Neural cell (in vitro differentiated cells): ENCODE data around the gene WDR83.

ENCODE experiments used
- CTCF ChIP-seq: fragments of 450-650 bp; IDR thresholded peaks from 2 replicates; pipeline ENCODE4 v1.5.1; 2014; ENCODE audit warnings: antibody characterized with exemption, mild to moderate bottlenecking, moderate library complexity; ENCODE audit not compliant: poor library complexity, severe bottlenecking
- EP300 ChIP-seq: fragments of 450-650 bp; conservative IDR thresholded peaks from 2 replicates; pipeline ENCODE4 v1.6.1; 2014; ENCODE audit warnings: antibody characterized with exemption, mild to moderate bottlenecking, moderate library complexity; ENCODE audit not compliant: poor library complexity, severe bottlenecking
- EZH2 ChIP-seq: fragments of 200-600, 300-800 bp; shearing (Covaris generic), sonication (generic); IDR thresholded peaks from 2 replicates; pipeline ENCODE4 v1.6.1; 2014; ENCODE audit warnings: antibody characterized with exemption, low read length, borderline replicate concordance, mild to moderate bottlenecking; ENCODE audit not compliant: insufficient read depth, poor library complexity, severe bottlenecking
- MXI1 ChIP-seq: fragments of 450-650 bp; conservative IDR thresholded peaks from 2 replicates; pipeline ENCODE4 v1.6.1; 2014; ENCODE audit warnings: antibody characterized with exemption, mild to moderate bottlenecking; ENCODE audit not compliant: poor library complexity, severe bottlenecking
- POLR2AphosphoS5 ChIP-seq: IDR thresholded peaks from 2 replicates; pipeline ENCODE4 v1.6.1; 2012
- RAD21 ChIP-seq: fragments of 450-650 bp; conservative IDR thresholded peaks from 2 replicates; pipeline ENCODE4 v1.6.1; 2014; ENCODE audit warnings: antibody characterized with exemption, mild to moderate bottlenecking, moderate library complexity
- SMC3 ChIP-seq: fragments of 450-650 bp; conservative IDR thresholded peaks from 2 replicates; pipeline ENCODE4 v1.6.1; 2014; ENCODE audit warnings: antibody characterized with exemption, mild to moderate bottlenecking, moderate library complexity; ENCODE audit not compliant: poor library complexity
- TAF1 ChIP-seq: IDR thresholded peaks from 2 replicates; pipeline ENCODE4 v1.6.1; 2012; ENCODE audit warnings: low read depth

GRCh38 chr19:12617646-12618045 lies 49.0 kb upstream of the WDR83 start:
- TF ChIP-seq CTCF (no peak), EZH2 (no peak), TAF1 (no peak), EP300 (no peak), SMC3 (no peak), POLR2AphosphoS5 (no peak), RAD21 (no peak), MXI1 (no peak)
